K562 (cell line): ENCODE measurements around the gene SLC46A3. TPM values are rescaled to one million over a fixed set of nuclear protein-coding genes. Genes with fewer than 3 reads are reported as not detected.

Source experiments
- ATAC-seq: fragments of 200-7000 bp; cut with Tn5 transposase; 3 replicates; pipeline ENCODE4 v1.9.1; 2020; ENCODE audit warnings: moderate library complexity
- BruUV-seq: library from RNA; stranded (reverse); fragments of 400-500 nt; replicated peaks from 2 replicates; lab custom pipeline; 2021; lab: Mats Ljungman, UMichigan
- CTCF ChIA-PET: fragments of 300-600 bp; formaldehyde crosslinking; extraction: SDS; loops from one replicate; lab custom pipeline; 2021; ENCODE audit warnings: low intra/inter-chr PET ratio; lab: Yijun Ruan, JAX
- POLR2A ChIA-PET: fragments of 300-600, 350-650 bp; sonication (Branson Sonifier 250); formaldehyde crosslinking; extraction: SDS; loops from one replicate; lab custom pipeline; 2021; ENCODE audit warnings: antibody characterized with exemption, inconsistent platforms; lab: Yijun Ruan, JAX
- DNase-seq, 4 experiments: peaks; one replicate each; pipeline versions ENCODE4 v3.0.0 to v3.0.0-alpha.2; 2011 to 2018; ENCODE audit warnings: low spot score in 3 of 4, mixed read lengths in 3 of 4; ENCODE audit errors: extremely low read depth in 1 of 4
- FAIRE-seq: peaks from 2 replicates; lab custom pipeline; 2011; peaks lifted over from hg19 to GRCh38; lab: Jason Lieb, UNC
- H2AFZ ChIP-seq: 2 replicates; pipeline ENCODE4 v1.6.0; 2011; ENCODE audit warnings: low read depth, low read length, control low read depth, inconsistent platforms
- H3K27ac ChIP-seq: fragments of 200-600 bp; 3 replicates; pipeline ENCODE4 v1.8.0; 2011; ENCODE audit warnings: low read depth, mild to moderate bottlenecking, control low read depth, inconsistent platforms, low read length, moderate library complexity, mixed read lengths; ENCODE audit errors: extremely low read depth
- H3K27me3 ChIP-seq, 2 experiments: fragments of 300-600 bp in 1 of 2; 2 replicates in 1 of 2; 3 replicates in 1 of 2; pipeline versions ENCODE4 v1.6.0 to v1.8.0; 2011; ENCODE audit warnings: inconsistent platforms in 2 of 2, low read length in 2 of 2, mild to moderate bottlenecking in 1 of 2, mixed read lengths in 1 of 2, moderate library complexity in 1 of 2; ENCODE audit not compliant: control insufficient read depth in 2 of 2, insufficient read depth in 2 of 2
- H3K36me3 ChIP-seq: fragments of 300-600 bp; 3 replicates; pipeline ENCODE4 v1.8.0; 2011; ENCODE audit warnings: mild to moderate bottlenecking, low read length, inconsistent platforms; ENCODE audit not compliant: control insufficient read depth, insufficient read depth
- H3K4me1 ChIP-seq, 2 experiments: fragments of 200-600 bp in 1 of 2; replicated peaks in 1 of 2; 2 replicates in 1 of 2; 3 replicates in 1 of 2; pipeline versions ENCODE4 v1.5.1 to v1.8.0; 2011; ENCODE audit warnings: inconsistent platforms in 2 of 2, low read length in 2 of 2, mild to moderate bottlenecking in 1 of 2, mixed read lengths in 1 of 2, moderate library complexity in 1 of 2; ENCODE audit not compliant: control insufficient read depth in 2 of 2, insufficient read depth in 2 of 2
- H3K4me2 ChIP-seq: 2 replicates; pipeline ENCODE4 v1.6.1; 2011; ENCODE audit warnings: low read length, control low read depth, inconsistent platforms, mixed read lengths; ENCODE audit not compliant: insufficient read depth
- H3K4me3 ChIP-seq: fragments of 200-600 bp; sonication (generic), shearing (Covaris generic); 2 replicates; pipeline ENCODE4 v1.5.1; 2016; ENCODE audit warnings: control low read depth, inconsistent platforms
- H3K79me2 ChIP-seq: fragments of 200-600 bp; 3 replicates; pipeline ENCODE4 v1.8.0; 2011; ENCODE audit warnings: low read length, inconsistent platforms; ENCODE audit not compliant: control insufficient read depth, insufficient read depth
- H3K9ac ChIP-seq, 2 experiments: 2 replicates each; pipeline versions ENCODE4 v1.6.0 to v1.6.1; 2011; ENCODE audit warnings: low read depth in 2 of 2, low read length in 2 of 2, control low read depth in 1 of 2, inconsistent platforms in 1 of 2, mild to moderate bottlenecking in 1 of 2, mixed read lengths in 1 of 2; ENCODE audit not compliant: insufficient read depth in 1 of 2
- H3K9me1 ChIP-seq: one replicate; pipeline ENCODE4 v1.6.0; 2011; ENCODE audit warnings: inconsistent platforms, mild to moderate bottlenecking, low read length, moderate library complexity; ENCODE audit not compliant: control insufficient read depth, insufficient read depth
- H3K9me3 ChIP-seq: replicated peaks from 2 replicates; pipeline ENCODE4 v1.5.1; 2011; ENCODE audit warnings: low read depth, low read length, inconsistent platforms; ENCODE audit not compliant: control insufficient read depth, insufficient read depth
- H4K20me1 ChIP-seq: replicated peaks from 2 replicates; pipeline ENCODE4 v1.6.1; 2011; ENCODE audit warnings: low read length, inconsistent platforms, mixed read lengths; ENCODE audit not compliant: control insufficient read depth, insufficient read depth
- ATF7 ChIP-seq: fragments of 450-650 bp; IDR thresholded peaks from 2 replicates; pipeline ENCODE4 v1.7.1; 2014; ENCODE audit warnings: mild to moderate bottlenecking, moderate library complexity
- CCAR2 ChIP-seq: fragments of 200-400 bp; formaldehyde crosslinking; IDR thresholded peaks from 2 replicates; pipeline ENCODE4 v1.6.1; 2017; ENCODE audit warnings: mild to moderate bottlenecking, low read depth, low read length
- E2F3 ChIP-seq: fragments of 250-450 bp; sonication (Bioruptor Pico); IDR thresholded peaks from 2 replicates; pipeline ENCODE4 v1.4.0; 2020; ENCODE audit warnings: mild to moderate bottlenecking
- GTF2A2 ChIP-seq: IDR thresholded peaks from 2 replicates; pipeline ENCODE4 v1.6.1; 2016; ENCODE audit warnings: mild to moderate bottlenecking, missing genetic modification characterization, missing compliant biosample characterization
- NFIC ChIP-seq: fragments of 450-650 bp; IDR thresholded peaks from 2 replicates; pipeline ENCODE4 v1.6.1; 2017; ENCODE audit warnings: mild to moderate bottlenecking, inconsistent platforms
- ZNF174 ChIP-seq: fragments of 250-450 bp; sonication (Bioruptor Pico); IDR thresholded peaks from 2 replicates; pipeline ENCODE4 v1.4.0; 2020; ENCODE audit warnings: mild to moderate bottlenecking
- ZNF217 ChIP-seq: sonication (generic); formaldehyde crosslinking; IDR thresholded peaks from 2 replicates; pipeline ENCODE4 v1.8.0; 2022; ENCODE audit warnings: mild to moderate bottlenecking, missing genetic modification reagents
- ZNF384 ChIP-seq: IDR thresholded peaks from 2 replicates; pipeline ENCODE4 v1.6.1; 2012; ENCODE audit warnings: low read depth, low read length, improper control_type of control experiment
- ZNF830 ChIP-seq: fragments of 250-450 bp; sonication (Bioruptor Pico); IDR thresholded peaks from 2 replicates; pipeline ENCODE4 v1.5.0; 2021; ENCODE audit warnings: mild to moderate bottlenecking
- WGBS: fragments of 100-300 bp; shearing (Covaris generic); methylation state at CpG from one replicate; pipeline ENCODE4 v1.1.6; 2016; ENCODE audit warnings: low coverage, mixed read lengths; ENCODE audit not compliant: insufficient coverage; ENCODE audit errors: missing lambda C conversion rate; 5-methylcytosine and 5-hydroxymethylcytosine counted together
- in situ Hi-C: fragments of 300-500 bp; cut with MboI; formaldehyde crosslinking; loops from 4 replicates; pipeline ENCODE4 v1.15.0; 2018; ENCODE audit warnings: inconsistent platforms, mixed read lengths
- intact Hi-C: fragments of 100-400 bp; cut with micrococcal nuclease; formaldehyde crosslinking; loops from 2 replicates; pipeline ENCODE4 v1.14.2; 2022
- polyA plus RNA-seq, 8 experiments: library from polyadenylated mRNA; depleted of rRNA in 4 of 8; stranded (reverse) in 5 of 8; unstranded in 3 of 8; fragments of >200 nt; fragmentation: Nextera tagmentation in 2 of 8; fragmentation: Illumina TruSeq in 1 of 8; extraction: Ambion mirVana in 2 of 8; extraction: Trizol in 1 of 8; gene quantifications; 2 replicates each; pipeline versions ENCODE4 v1.2.1 to v1.2.3, GENCODE V29; 2011 to 2014; ENCODE audit warnings: inconsistent platforms in 1 of 8, missing spikeins in 1 of 8
- total RNA-seq, 7 experiments: library from RNA; depleted of rRNA in 6 of 7; stranded (reverse); fragments of >200 nt in 6 of 7; fragmentation: Illumina TruSeq in 2 of 7; extraction: Trizol in 2 of 7; gene quantifications; 2 replicates each; pipeline versions ENCODE4 v1.2.1 to v1.2.3, GENCODE V29; 2011 to 2021; ENCODE audit warnings: low replicate concordance in 1 of 7
- TF ChIP-seq, protein P1 (sequence below): sonication (generic); formaldehyde crosslinking; IDR thresholded peaks from 2 replicates; pipeline ENCODE4 v1.8.0; 2022; ENCODE audit warnings: mild to moderate bottlenecking, missing genetic modification reagents

Gene SLC46A3
- total and polyA plus RNA-seq, 9 of the 15 experiments (the other 6 are each of a cell fraction or from before 2014, with no cell fraction given), result 0.14 to 1.2 (median 0.51) TPM

DNA sequence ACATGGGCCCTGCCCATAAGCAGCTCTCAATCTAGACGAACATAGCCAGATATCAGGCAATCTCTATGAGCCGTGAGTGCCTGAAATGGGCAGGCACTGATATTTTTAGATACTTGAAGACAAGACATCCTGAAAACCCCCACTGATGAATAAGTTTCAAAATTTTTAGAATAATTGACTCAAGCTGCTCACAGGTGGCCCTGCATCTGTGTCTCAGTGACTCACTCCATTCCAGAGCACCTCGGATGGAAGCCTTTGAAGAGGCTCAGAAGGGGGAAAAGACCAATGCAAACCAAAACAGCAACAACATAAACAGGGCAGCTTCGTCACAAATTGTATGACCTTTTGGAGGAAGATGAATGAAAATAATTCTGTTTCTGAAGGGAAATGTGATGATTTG lies 42.8 kb upstream of the SLC46A3 start:
- H3K9me1 ChIP-seq, result no peaks in the 10 kb centered on the region
- no peaks in the 10 kb centered on the region for H4K20me1 ChIP-seq
- H2AFZ ChIP-seq, result no peak overlapping the region
- no peak overlapping the region for H3K4me3 ChIP-seq
- no peaks in the 10 kb centered on the region for H3K9me3 ChIP-seq
- ChIA-PET POLR2A (no interaction called here), CTCF (no interaction called here)
- no peak for DNase-seq
- TF ChIP-seq GTF2A2 (tag), result no peak
- TF ChIP-seq, protein P1, sequence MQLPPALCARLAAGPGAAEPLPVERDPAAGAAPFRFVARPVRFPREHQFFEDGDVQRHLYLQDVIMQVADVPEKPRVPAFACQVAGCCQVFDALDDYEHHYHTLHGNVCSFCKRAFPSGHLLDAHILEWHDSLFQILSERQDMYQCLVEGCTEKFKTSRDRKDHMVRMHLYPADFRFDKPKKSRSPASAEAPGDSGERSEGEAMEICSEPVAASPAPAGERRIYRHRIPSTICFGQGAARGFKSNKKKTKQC (CRISPR knock-in tag), result no peak
- no peak for TF ChIP-seq CCAR2
- TF ChIP-seq ZNF174 (CRISPR knock-in tag), result no peak
- no peak for TF ChIP-seq ZNF217 (CRISPR knock-in tag)
- TF ChIP-seq ATF7, result no peak
- TF ChIP-seq NFIC, result no peak
- no peak for TF ChIP-seq E2F3 (CRISPR knock-in tag)
- no peak for TF ChIP-seq ZNF830
- no peak for TF ChIP-seq ZNF384
- BruUV-seq, result no TSS peak
- peaks cover 0 to 7% of the 10 kb centered on the region in 2 experiments; a peak in 2 of 5 replicates for H3K27me3 ChIP-seq
- H3K4me2 ChIP-seq, result no peak overlapping the region
- 2% methylated on average over 4 of the region's 4 CpGs for WGBS
- H3K4me1 ChIP-seq, result no peaks in the 10 kb centered on the region
- no peaks in the 10 kb centered on the region for H3K79me2 ChIP-seq
- ATAC-seq, result no peak
- intact Hi-C loops (no loop called here), in situ Hi-C loops (no loop called here)
- FAIRE-seq, result no peak
- no peak overlapping the region for H3K9ac ChIP-seq
- H3K27ac ChIP-seq, result no peak overlapping the region
- H3K36me3 ChIP-seq, result no peaks in the 10 kb centered on the region
